OCI-LY1 (cell line): ENCODE results near the gene ZBTB5.

Experiments
- CTCF ChIP-seq: fragments of 200-600 bp; sonication (generic), shearing (Covaris generic); IDR thresholded peaks from 2 replicates; pipeline ENCODE4 v1.5.1; 2017; ENCODE audit warnings: mild to moderate bottlenecking, antibody characterized with exemption, low read length, moderate library complexity, mixed read lengths
- EZH2 ChIP-seq: fragments of 200-600 bp; sonication (generic), shearing (Covaris generic); IDR thresholded peaks from 2 replicates; pipeline ENCODE4 v1.8.0; 2017; ENCODE audit warnings: borderline replicate concordance, mixed run types, mild to moderate bottlenecking, antibody characterized with exemption, low read length, moderate library complexity, mixed read lengths

DNA sequence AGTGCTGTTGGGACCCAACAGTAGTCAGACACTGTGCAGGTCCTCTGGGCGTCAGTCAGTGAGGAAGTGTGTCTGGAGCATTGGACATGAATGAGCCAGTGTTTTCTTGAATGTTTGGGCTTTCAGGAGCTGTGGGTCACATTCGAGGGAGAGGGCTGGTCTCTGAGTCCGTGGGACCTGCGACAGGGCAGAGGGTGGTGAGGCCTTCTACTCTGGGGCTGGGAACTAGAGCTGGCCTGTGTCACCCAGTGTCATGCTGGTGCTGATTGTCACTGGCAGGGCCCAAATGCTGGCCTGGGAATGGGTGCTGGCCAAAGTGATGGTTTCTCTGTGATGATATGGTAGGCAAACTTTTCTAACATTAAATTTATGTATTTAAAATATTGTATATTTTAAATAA, 30.8 kb upstream of the ZBTB5 start:
- no peak for TF ChIP-seq EZH2
- TF ChIP-seq CTCF: no peak
